Measurements from ENCODE around the gene CDH23. TPM values are rescaled to one million over a fixed set of nuclear protein-coding genes. Genes with fewer than 3 reads are reported as not detected.

Gene CDH23
- total and polyA plus RNA-seq, 9 of the 15 experiments (the other 6 are each of a cell fraction or from before 2014, with no cell fraction given) = 0.18 to 1.2 (median 0.47) TPM

DNA sequence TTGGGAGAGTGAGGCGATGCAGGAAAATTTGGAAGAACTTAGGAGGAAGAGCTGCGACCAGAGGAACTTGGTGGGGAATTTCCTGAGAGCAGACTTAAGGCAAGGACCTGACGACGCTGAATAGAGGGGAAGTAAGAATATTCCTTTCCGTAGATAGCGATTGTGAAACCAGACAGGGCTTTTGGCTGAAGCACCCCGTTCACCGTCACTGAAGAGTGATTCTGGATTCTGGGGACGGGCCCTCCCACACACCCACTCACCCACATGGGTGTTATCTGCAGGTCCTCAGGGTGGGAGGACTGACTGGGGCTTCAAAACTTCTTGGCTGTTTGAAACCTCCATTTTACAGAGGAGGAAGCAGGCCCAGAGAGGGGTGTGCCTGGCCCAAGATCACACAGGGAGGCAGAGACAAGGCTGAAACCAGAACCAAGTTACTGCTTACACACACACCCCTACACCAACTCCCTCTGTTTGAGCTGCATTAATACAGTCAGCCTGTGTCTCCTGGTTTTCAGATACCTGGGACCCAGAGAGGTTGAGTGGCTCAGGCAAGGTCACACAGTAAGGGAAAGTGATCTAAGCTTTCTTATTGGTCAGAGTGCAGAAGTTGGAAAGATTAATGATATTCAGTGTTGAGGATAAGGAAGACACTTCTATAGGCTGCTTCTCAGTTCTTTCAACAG is 37.2 kb upstream of the CDH23 start (continued):
- TF ChIP-seq, protein P1, sequence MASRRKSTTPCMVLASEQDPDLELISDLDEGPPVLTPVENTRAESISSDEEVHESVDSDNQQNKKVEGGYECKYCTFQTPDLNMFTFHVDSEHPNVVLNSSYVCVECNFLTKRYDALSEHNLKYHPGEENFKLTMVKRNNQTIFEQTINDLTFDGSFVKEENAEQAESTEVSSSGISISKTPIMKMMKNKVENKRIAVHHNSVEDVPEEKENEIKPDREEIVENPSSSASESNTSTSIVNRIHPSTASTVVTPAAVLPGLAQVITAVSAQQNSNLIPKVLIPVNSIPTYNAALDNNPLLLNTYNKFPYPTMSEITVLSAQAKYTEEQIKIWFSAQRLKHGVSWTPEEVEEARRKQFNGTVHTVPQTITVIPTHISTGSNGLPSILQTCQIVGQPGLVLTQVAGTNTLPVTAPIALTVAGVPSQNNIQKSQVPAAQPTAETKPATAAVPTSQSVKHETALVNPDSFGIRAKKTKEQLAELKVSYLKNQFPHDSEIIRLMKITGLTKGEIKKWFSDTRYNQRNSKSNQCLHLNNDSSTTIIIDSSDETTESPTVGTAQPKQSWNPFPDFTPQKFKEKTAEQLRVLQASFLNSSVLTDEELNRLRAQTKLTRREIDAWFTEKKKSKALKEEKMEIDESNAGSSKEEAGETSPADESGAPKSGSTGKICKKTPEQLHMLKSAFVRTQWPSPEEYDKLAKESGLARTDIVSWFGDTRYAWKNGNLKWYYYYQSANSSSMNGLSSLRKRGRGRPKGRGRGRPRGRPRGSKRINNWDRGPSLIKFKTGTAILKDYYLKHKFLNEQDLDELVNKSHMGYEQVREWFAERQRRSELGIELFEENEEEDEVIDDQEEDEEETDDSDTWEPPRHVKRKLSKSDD (conservative IDR thresholded peaks at IDR 0.05; ENCODE audit: low read length) = no peak
- TF ChIP-seq PCBP1 (IDR thresholded peaks at IDR 0.05; ENCODE audit: low read depth, low read length, poor library complexity, severe bottlenecking) (no peak), ZBED1 (IDR thresholded peaks at IDR 0.05) (no peak), SMARCC2 (IDR thresholded peaks at IDR 0.05; ENCODE audit: low read depth) (no peak), YBX1 (IDR thresholded peaks at IDR 0.05) (no peak), TEAD2 (tag; IDR thresholded peaks at IDR 0.05) (no peak), ARID1B (IDR thresholded peaks at IDR 0.05) (peak; percentile 83), CREM (IDR thresholded peaks at IDR 0.05; ENCODE audit: low read depth) (peak; percentile 83), DLX4 (CRISPR knock-in tag; IDR thresholded peaks at IDR 0.05) (no peak), PHTF2 (CRISPR knock-in tag; IDR thresholded peaks at IDR 0.05) (no peak), XRCC3 (IDR thresholded peaks at IDR 0.05) (no peak), CBX5 (IDR thresholded peaks at IDR 0.05; ENCODE audit: borderline replicate concordance, low read depth) (no peak), CREB1 (IDR thresholded peaks at IDR 0.05) (peak; percentile 42; the same call in 1 of the 2 replicates), CREB1 (CRISPR knock-in tag; IDR thresholded peaks at IDR 0.05) (no peak), ZNF263 (CRISPR knock-in tag; IDR thresholded peaks at IDR 0.05; ENCODE audit: borderline replicate concordance) (peak; percentile 96), TAL1 (IDR thresholded peaks at IDR 0.05) (peak; percentile 53), ZNF121 (CRISPR knock-in tag; conservative IDR thresholded peaks at IDR 0.05) (no peak)
- TF ChIP-seq, protein P2, sequence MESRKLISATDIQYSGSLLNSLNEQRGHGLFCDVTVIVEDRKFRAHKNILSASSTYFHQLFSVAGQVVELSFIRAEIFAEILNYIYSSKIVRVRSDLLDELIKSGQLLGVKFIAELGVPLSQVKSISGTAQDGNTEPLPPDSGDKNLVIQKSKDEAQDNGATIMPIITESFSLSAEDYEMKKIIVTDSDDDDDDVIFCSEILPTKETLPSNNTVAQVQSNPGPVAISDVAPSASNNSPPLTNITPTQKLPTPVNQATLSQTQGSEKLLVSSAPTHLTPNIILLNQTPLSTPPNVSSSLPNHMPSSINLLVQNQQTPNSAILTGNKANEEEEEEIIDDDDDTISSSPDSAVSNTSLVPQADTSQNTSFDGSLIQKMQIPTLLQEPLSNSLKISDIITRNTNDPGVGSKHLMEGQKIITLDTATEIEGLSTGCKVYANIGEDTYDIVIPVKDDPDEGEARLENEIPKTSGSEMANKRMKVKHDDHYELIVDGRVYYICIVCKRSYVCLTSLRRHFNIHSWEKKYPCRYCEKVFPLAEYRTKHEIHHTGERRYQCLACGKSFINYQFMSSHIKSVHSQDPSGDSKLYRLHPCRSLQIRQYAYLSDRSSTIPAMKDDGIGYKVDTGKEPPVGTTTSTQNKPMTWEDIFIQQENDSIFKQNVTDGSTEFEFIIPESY (CRISPR knock-in tag; IDR thresholded peaks at IDR 0.05) = no peak
- TF ChIP-seq, protein P3, sequence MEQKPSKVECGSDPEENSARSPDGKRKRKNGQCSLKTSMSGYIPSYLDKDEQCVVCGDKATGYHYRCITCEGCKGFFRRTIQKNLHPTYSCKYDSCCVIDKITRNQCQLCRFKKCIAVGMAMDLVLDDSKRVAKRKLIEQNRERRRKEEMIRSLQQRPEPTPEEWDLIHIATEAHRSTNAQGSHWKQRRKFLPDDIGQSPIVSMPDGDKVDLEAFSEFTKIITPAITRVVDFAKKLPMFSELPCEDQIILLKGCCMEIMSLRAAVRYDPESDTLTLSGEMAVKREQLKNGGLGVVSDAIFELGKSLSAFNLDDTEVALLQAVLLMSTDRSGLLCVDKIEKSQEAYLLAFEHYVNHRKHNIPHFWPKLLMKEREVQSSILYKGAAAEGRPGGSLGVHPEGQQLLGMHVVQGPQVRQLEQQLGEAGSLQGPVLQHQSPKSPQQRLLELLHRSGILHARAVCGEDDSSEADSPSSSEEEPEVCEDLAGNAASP (IDR thresholded peaks at IDR 0.05) = no peak
